Effector memory CD8-positive, alpha-beta T cell (primary cell): ENCODE measurements around the gene RASA3.
A peak's percentile ranks its signal among the peaks of the same experiment; 100 is the strongest.
"Not testable (repeated sequence)": the region's sequence is repeated elsewhere in the genome, so short reads cannot be mapped to it uniquely, and the experiment has no call there.

Experiments used
- ATAC-seq: fragments of 150-1000 bp; cut with Tn5 transposase; replicated peaks from 2 replicates; pipeline ENCODE4 v1.10.0; 2021; ENCODE audit warnings: mild to moderate bottlenecking, moderate library complexity
- DNase-seq, 3 experiments: peaks; one replicate each; pipeline ENCODE4 v3.0.0; 2021
- H3K27ac Mint-ChIP-seq, 2 donors: one replicate each; pipeline ENCODE4 v1.8.0; 2022; ENCODE audit warnings: mild to moderate bottlenecking in 2 of 2, mixed read lengths in 2 of 2, moderate library complexity in 2 of 2
- H3K27me3 Mint-ChIP-seq, 2 donors: one replicate each; pipeline ENCODE4 v1.8.0; 2022; ENCODE audit warnings: mixed read lengths in 2 of 2
- H3K36me3 Mint-ChIP-seq: one replicate; pipeline ENCODE4 v1.8.0; 2022; ENCODE audit warnings: mild to moderate bottlenecking, moderate library complexity, mixed read lengths; ENCODE audit not compliant: insufficient read depth
- H3K4me1 Mint-ChIP-seq, 2 donors: one replicate each; pipeline ENCODE4 v1.8.0; 2022; ENCODE audit warnings: low read depth in 2 of 2, mixed read lengths in 2 of 2
- H3K4me3 Mint-ChIP-seq, 2 donors: one replicate each; pipeline ENCODE4 v1.8.0; 2022; ENCODE audit warnings: mild to moderate bottlenecking in 2 of 2, mixed read lengths in 2 of 2, moderate library complexity in 2 of 2
- H3K9me3 Mint-ChIP-seq, 2 donors: one replicate each; pipeline ENCODE4 v1.8.0; 2022; ENCODE audit warnings: mixed read lengths in 2 of 2

The RASA3 gene

DNA sequence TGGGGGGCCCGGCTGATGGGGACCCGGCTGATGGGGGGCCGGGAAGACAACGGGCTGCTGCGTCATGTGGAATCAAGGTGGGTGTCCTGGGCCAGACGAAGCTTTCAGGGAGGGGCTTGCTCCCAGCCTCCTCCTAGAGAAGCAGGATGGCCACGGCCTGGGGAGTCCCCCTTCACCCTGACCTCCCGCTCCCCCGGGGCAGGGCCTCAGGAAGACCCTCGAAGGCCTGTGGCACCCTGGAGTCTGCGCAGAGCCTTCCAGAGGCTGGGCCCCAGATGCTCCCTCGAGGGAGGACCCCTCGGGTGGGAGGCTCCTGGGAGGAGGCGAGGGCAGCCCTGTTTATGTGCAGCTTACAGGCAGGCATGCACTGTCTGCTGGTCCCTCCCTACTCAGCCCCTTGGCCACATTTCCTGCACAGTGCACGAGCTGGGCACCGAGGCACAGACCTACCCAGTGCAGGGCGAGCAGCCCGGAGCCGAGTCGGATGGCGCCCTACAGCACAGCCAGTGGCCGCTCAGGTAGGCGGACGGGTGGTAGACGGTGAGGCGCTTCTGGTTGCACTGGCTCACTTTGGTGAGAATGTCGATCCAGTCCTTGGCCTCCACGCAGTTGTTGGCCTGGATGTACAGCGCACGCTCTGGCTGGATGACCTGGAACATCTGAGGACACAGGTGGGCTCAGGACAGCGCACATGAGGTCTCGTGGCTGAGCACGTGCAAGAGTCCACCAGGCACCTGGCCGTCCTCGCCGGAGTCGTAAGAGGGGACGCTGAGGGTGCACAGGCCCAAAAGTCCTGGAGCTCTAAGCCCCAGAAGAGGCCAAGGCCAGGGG, 136.1 kb downstream of the RASA3 start:
- peaks cover 3 to 17% of the 10 kb centered on the region in 2 donors for H3K4me1 Mint-ChIP-seq
- H3K36me3 Mint-ChIP-seq: peaks cover 80% of the 10 kb centered on the region
- DNase-seq (no peak), ATAC-seq (no peak)
- no peaks in the 10 kb centered on the region for H3K9me3 Mint-ChIP-seq
- no peaks in the 10 kb centered on the region for H3K27me3 Mint-ChIP-seq
- H3K27ac Mint-ChIP-seq: peak overlapping the region in 1 of 2 donors; percentile 12
- H3K4me3 Mint-ChIP-seq: no peak overlapping the region

DNA sequence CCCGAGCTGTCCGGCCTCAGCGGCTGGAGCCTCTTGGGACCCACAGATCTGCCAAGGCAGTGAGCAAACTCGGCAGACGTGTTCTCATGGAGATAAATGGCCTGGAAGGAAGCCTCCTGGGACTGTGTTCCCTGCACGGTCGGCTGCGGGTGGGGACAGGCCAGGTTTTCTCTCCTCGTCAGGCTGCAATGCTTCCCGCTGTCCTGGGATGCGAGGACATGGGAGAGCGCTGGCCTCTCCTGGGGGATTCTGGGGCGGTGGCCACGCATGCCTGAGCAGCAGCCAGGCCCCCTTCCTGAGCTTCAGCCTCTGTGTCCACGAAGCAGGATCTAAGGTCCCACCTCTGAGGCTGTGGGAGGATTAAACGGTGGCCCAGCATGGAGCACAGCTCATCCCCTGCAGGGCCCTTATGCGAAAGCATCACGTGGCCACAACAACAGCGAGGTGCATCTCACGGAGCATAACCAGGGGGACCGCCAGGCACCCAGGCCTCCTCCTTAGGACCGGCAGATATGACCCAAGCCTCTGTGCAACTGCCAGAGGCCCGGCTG, 137.3 kb downstream of the RASA3 start:
- DNase-seq: no peak
- no peaks in the 10 kb centered on the region for H3K27me3 Mint-ChIP-seq
- no peak for ATAC-seq
- H3K4me1 Mint-ChIP-seq: peaks cover 4 to 17% of the 10 kb centered on the region in 2 donors
- peaks cover 76% of the 10 kb centered on the region for H3K36me3 Mint-ChIP-seq
- H3K4me3 Mint-ChIP-seq: peak overlapping the region in 1 of 2 donors; percentile 14
- H3K27ac Mint-ChIP-seq: peak overlapping the region in 1 of 2 donors; percentile 63
- no peaks in the 10 kb centered on the region for H3K9me3 Mint-ChIP-seq

DNA sequence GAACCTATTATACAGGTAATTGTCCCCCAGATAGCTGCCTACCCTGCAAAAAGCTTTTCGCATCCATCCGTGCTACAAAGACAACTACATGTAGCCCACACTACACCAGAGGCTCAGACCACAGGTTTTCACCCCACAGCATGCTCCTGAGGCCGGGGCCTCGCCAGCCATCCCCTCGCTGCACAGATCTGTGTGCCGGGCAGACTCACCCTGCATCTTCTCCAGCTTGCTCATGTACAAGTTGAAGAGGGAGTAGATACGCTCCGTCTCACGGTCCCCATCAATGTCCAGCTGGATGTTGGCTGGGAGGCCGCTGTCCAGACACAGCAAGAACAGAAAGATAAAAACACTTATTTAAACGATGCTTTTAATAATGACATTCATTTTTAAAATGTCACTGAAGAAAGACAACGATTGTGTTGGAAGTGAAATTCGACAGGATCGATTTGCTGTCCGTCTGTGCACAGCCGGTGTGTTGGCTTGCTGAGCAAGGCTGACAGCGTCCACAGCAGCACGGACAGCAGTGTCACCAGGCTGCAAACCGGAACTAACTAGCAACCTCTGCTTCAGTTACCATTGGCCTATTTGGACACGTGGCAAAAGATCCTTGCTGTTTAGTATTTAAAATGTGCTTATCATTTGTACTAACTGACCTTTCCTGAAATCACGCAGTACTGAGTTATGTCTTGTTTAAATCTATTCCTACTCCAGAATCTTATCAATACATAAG, 140.0 kb downstream of the RASA3 start:
- Mint-ChIP-seq H3K27ac (peak overlapping the region in 1 of 2 donors; percentile 4), H3K4me1 (peaks cover 3 to 28% of the 10 kb centered on the region in 2 donors), H3K27me3 (no peaks in the 10 kb centered on the region), H3K9me3 (no peaks in the 10 kb centered on the region), H3K36me3 (peaks cover 71% of the 10 kb centered on the region), H3K4me3 (no peak overlapping the region)
- ATAC-seq: no peak
- no peak for DNase-seq

DNA sequence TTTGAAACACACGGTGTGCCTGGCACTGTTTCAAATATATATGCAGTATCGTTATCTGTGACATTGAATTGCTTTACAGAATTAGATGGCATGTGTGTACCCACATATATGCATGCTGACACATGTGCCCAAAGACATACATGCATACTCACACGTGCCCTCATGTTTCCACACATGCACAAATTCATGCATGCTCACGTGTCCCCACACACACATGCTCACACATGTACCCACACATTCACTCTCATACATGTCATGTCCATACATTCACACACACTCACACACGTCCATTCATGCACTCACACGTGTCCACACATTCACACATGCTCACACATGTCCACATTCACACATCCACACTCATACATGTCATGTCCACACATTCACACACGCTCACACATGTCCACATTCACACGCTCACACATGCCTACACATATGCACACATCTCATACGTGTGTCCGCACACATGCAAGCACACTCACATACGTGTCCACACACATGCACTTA, 140.7 kb downstream of the RASA3 start:
- Mint-ChIP-seq H3K4me1 (peaks cover 3 to 28% of the 10 kb centered on the region in 2 donors), H3K27me3 (no peaks in the 10 kb centered on the region), H3K4me3 (no peak overlapping the region), H3K27ac (peak overlapping the region in 1 of 2 donors; percentile 4), H3K36me3 (peaks cover 64% of the 10 kb centered on the region), H3K9me3 (no peaks in the 10 kb centered on the region)
- no peak for DNase-seq
- ATAC-seq: no peak

DNA sequence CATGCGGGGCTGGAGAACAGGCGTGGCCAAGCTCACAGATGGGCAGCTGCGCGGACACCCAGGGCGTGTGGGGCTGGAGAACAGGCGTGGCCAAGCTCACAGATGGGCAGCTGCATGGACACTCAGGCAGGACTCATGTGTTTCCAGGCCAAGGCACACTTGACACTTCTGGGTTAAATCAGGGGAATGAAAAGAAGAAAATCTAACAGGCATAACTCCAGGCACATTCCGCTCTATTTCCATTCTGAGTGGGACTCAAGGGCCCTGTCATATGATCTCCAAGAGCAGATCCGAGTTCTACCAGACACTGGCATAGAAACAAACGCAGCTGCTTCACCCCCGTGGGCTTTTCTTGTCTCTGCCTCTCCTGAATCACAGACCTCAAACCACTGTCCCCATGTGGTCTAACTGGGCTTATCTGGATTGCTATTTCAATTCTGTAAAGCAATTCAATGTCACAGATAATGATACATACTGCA, 141.2 kb downstream of the RASA3 start:
- H3K9me3 Mint-ChIP-seq: no peaks in the 10 kb centered on the region
- no peaks in the 10 kb centered on the region for H3K27me3 Mint-ChIP-seq
- no peak for ATAC-seq
- DNase-seq: no peak
- peaks cover 3 to 28% of the 10 kb centered on the region in 2 donors for H3K4me1 Mint-ChIP-seq
- H3K27ac Mint-ChIP-seq: no peak overlapping the region
- no peak overlapping the region for H3K4me3 Mint-ChIP-seq
- peaks cover 61% of the 10 kb centered on the region for H3K36me3 Mint-ChIP-seq

DNA sequence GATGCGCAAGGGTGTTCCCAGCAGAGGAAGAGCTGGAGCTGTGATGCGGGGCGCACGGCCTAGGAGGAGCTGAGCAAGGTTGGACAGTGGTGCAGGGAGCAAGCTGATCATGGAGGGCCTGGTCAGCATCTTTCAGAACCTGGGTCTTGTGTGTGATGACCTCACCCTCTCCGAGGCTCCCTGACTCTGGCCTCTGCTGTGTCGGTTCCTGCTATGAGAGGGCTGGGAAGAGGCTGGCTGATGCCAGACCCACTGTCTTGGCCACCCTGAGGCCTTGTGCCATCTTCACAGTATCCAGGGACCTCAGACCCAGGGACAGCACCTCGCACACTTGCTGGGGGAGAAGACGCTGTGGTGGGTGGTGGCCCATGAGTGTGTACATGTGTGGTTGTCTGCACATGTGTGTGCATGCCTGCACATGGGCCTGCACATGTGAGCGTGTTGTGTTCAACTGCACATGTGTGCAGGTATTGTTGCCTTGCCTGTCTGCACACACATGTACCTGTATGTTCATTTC, 142.0 kb downstream of the RASA3 start:
- ATAC-seq: no peak
- peaks cover 3 to 28% of the 10 kb centered on the region in 2 donors for H3K4me1 Mint-ChIP-seq
- H3K27ac Mint-ChIP-seq: peak overlapping the region; percentile 55 to 75
- peak overlapping the region in 1 of 2 donors; percentile 1 for H3K4me3 Mint-ChIP-seq
- no peaks in the 10 kb centered on the region for H3K9me3 Mint-ChIP-seq
- DNase-seq: no peak
- H3K36me3 Mint-ChIP-seq: peaks cover 59% of the 10 kb centered on the region
- H3K27me3 Mint-ChIP-seq: no peaks in the 10 kb centered on the region

DNA sequence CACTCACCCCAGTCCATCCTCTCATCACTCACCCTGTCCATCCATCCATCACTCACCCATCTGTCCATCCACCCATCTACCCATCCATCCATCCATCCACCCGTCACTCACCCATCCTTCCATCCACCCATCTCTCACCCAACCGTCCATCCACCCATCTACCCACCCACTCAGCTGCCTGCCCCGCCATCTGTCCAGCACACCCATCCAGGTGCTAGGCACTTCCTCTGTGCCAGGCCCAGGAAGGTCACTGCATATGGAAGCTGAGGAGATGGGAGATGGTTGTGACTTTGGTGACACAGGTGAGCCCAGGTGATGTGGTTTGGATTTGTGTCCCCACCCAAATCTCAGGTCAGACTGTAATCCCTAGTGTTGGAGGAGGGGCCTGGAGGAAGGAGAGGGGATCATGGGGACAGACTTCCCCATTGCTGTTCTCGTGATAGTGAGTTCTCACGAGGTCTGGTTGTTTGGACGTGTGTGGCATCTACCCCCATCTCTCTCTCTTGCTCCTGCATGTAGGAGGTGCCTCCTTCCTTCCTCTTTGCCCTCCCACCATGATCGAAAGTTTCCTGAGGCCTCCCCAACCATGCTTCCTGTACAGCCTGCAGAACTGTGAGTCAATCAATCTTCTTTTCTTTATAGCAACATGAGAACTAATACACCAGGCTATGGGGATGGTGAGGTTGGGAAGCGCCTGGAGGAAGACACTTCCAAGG, 142.7 kb downstream of the RASA3 start:
- Mint-ChIP-seq H3K9me3 (no peaks in the 10 kb centered on the region), H3K4me3 (peak overlapping the region in 1 of 2 donors; percentile 1), H3K4me1 (peaks cover 1 to 28% of the 10 kb centered on the region in 2 donors), H3K36me3 (peaks cover 53% of the 10 kb centered on the region), H3K27me3 (no peaks in the 10 kb centered on the region), H3K27ac (peak overlapping the region; percentile 55 to 75)
- ATAC-seq: no peak
- DNase-seq: no peak

DNA sequence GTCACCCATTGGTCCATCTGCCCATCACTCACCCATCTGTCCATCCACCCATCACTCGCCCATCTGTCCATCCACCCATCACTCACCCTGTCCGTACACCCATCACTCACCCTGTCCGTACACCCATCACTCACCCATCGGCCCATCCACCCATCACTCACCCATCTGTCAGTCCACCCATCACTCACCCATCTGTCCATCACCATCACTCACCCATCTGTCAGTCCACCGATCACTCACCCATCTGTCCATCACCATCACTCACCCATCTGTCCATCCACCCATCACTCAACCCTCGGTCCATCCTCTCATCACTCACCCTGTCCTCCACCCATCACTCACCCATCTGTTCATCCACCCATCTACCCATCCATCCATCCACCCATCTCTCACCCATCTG, 143.6 kb downstream of the RASA3 start:
- not testable (repeated sequence) for H3K9me3 Mint-ChIP-seq, DNase-seq, ATAC-seq, H3K27me3 Mint-ChIP-seq
- Mint-ChIP-seq H3K27ac (peak overlapping the region; percentile 75 to 77), H3K4me3 (peak overlapping the region in 1 of 2 donors; percentile 47), H3K4me1 (peaks cover 1 to 20% of the 10 kb centered on the region in 2 donors), H3K36me3 (peaks cover 51% of the 10 kb centered on the region)

DNA sequence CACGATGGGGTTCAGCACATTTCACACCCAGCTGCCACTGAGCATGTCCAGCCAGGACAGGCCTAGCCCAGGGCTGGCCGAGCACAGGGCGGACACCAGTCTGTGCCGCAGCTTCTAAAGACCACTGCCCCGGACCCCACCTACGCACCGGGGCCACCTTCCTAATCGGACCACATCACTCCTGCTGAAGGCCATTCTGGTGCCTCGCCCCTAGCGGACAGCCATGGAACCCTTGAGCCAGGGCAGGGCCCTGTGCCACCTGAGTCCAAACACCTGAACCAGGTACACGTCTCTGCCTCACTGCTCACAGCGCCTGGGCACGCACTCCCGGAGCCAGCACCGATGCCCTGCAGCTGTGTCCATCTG, 150.1 kb downstream of the RASA3 start:
- ATAC-seq (no peak), DNase-seq (no peak)
- peaks cover 61% of the 10 kb centered on the region for H3K36me3 Mint-ChIP-seq
- no peaks in the 10 kb centered on the region for H3K27me3 Mint-ChIP-seq
- peaks cover 8 to 9% of the 10 kb centered on the region in 2 donors for H3K4me1 Mint-ChIP-seq
- no peak overlapping the region for H3K4me3 Mint-ChIP-seq
- H3K9me3 Mint-ChIP-seq: no peaks in the 10 kb centered on the region
- H3K27ac Mint-ChIP-seq: peak overlapping the region in 1 of 2 donors; percentile 85

DNA sequence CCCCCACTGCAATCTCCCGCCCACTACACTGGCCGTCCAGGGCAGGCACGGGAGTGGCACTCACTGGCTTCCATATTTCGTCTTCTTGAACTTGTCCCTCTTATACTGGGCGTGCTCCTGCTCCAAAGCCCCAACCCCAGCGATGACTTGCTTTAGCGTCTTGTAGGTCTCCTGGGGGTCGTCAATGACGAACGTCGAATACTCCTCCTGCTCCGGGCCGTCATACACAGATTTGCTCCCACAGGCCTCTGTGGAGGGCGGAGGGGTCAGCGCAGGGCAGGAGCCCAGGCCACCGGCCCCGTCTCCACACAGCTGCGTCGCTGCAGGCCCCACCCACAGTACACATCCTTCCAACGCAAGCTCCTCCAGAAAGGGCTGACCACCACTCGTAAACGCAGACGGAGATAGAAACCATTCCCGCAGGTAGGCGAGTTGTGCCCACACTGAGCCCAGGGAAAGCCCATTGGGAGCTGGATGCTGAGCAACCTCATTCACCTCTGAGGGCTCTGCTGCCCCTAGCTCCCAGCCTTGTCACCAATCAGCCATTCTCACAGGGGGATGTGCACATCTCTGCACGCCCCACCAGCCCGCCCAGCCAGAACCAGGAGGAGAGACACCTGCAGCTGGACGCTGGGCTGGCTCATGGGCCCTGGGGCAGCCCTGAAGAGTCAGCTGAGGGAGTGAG, 150.7 kb downstream of the RASA3 start:
- Mint-ChIP-seq H3K36me3 (peaks cover 67% of the 10 kb centered on the region), H3K27ac (peak overlapping the region in 1 of 2 donors; percentile 85)
- DNase-seq: no peak

DNA sequence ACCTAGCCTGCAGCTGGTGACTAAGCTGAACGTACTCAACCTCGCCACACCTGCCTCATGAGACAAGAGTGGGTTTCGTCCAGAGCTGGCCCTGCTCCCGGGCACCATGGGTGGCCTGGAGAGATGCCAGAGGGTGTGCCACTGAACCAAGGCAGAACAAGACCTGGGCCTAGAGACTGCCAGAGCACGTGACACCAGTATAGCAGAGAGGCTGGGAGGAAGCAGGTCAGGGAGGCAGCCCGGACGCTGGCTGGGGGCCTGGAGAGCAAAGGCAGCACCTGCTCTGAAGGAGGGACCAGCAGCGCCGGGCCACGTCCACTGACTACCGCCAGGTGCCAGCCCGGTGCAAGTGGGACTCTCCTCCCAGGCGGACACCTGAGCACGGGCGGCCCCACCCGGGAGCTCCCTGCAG, 151.2 kb downstream of the RASA3 start:
- Mint-ChIP-seq H3K4me3 (no peak overlapping the region), H3K36me3 (peaks cover 71% of the 10 kb centered on the region), H3K27ac (peak overlapping the region; percentile 90 to 93), H3K27me3 (no peaks in the 10 kb centered on the region), H3K4me1 (peaks cover 9 to 10% of the 10 kb centered on the region in 2 donors), H3K9me3 (no peaks in the 10 kb centered on the region)
- no peak for DNase-seq
- ATAC-seq: no peak

More for the DNA sequence above, 150.7 kb downstream of the RASA3 start:
- Mint-ChIP-seq H3K27me3 (no peaks in the 10 kb centered on the region), H3K9me3 (no peaks in the 10 kb centered on the region), H3K4me3 (peak overlapping the region in 1 of 2 donors; percentile 36), H3K4me1 (peaks cover 9 to 10% of the 10 kb centered on the region in 2 donors)
- ATAC-seq: no peak

DNA sequence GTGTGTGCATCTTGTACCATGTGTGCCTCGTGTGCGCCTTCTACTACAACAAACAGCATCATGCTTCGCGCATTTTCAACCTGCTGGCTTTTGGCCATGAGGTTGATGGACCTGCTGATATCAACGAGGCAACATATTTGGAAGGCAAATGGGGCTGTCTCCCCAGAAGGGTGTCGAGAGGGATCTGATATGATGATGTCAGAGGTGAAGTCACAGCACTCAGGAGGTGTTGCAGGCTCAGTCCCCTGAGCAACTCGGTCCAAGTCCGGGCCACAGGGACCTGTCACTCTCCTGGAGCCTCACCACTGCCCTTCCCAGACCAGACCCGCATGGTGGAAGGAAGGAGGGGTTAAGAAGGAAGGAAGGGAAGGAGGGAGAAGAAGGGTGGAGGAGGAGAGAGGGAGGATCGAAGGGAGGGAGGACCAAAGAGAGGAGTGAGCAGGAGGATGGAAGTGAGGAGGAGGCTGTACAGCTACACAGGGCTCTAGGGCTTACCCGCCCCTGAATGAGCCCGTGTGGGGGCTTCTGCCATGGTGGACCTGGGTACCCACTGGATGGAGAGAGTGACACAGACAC, 151.8 kb downstream of the RASA3 start:
- DNase-seq: no peak
- H3K4me3 Mint-ChIP-seq: peak overlapping the region in 1 of 2 donors; percentile 54

More for the DNA sequence above, 151.8 kb downstream of the RASA3 start:
- no peak for ATAC-seq
- Mint-ChIP-seq H3K36me3 (peaks cover 74% of the 10 kb centered on the region), H3K9me3 (no peaks in the 10 kb centered on the region), H3K27ac (peak overlapping the region; percentile 90 to 93), H3K27me3 (no peaks in the 10 kb centered on the region), H3K4me1 (peaks cover 9 to 10% of the 10 kb centered on the region in 2 donors)
